H1 (cell line): ENCODE data around the gene TCP11. TPM values are rescaled to one million over a fixed set of nuclear protein-coding genes. Genes with fewer than 3 reads are reported as not detected.

Experiments
- CHD7 ChIP-seq: fragments of 300-600 bp; sonication (generic); IDR thresholded peaks from 2 replicates; pipeline ENCODE4 v1.7.1; 2012; ENCODE audit warnings: low read length, moderate library complexity, mild to moderate bottlenecking, inconsistent platforms; ENCODE audit not compliant: insufficient replicate concordance
- E2F6 ChIP-seq: IDR thresholded peaks from 2 replicates; pipeline ENCODE4 v1.6.1; 2012; ENCODE audit warnings: inconsistent platforms
- GABPA ChIP-seq: IDR thresholded peaks from 2 replicates; pipeline ENCODE4 v1.6.1; 2011; ENCODE audit warnings: mild to moderate bottlenecking, low read length, moderate library complexity, borderline replicate concordance; ENCODE audit not compliant: insufficient read depth
- POU5F1 ChIP-seq: IDR thresholded peaks from 2 replicates; pipeline ENCODE4 v1.6.1; 2011; ENCODE audit warnings: low read depth, mild to moderate bottlenecking, low read length, moderate library complexity
- RBBP5 ChIP-seq: IDR thresholded peaks from 2 replicates; pipeline ENCODE4 v1.7.1; 2012; ENCODE audit warnings: low read depth, mild to moderate bottlenecking, inconsistent platforms, low read length, moderate library complexity, borderline replicate concordance
- polyA plus RNA-seq, 7 experiments: library from polyadenylated mRNA; depleted of rRNA in 3 of 7; stranded (reverse) in 5 of 7; unstranded in 2 of 7; fragments of >200 nt in 5 of 7; fragments of 200-250 nt in 2 of 7; gene quantifications; 1 replicate in 5 of 7; 2 replicates in 1 of 7; 4 replicates in 1 of 7; pipeline versions ENCODE4 v1.2.1 to v1.2.3, GENCODE V29; 2011 to 2013; ENCODE audit warnings: missing spikeins in 2 of 7, mixed read lengths in 2 of 7
- total RNA-seq: library from RNA; stranded (reverse); fragmentation: NEBNext Ultra II Directional; extraction: Animal tissue kit (Norgen Biotek cat#: 25700); gene quantifications from 2 replicates; pipeline ENCODE4 v1.2.1, GENCODE V29; 2021
- TF ChIP-seq, protein P1 (sequence below), 3 experiments: IDR thresholded peaks; 1 replicate in 2 of 3; 2 replicates in 1 of 3; pipeline versions ENCODE4 v1.5.1 to v1.6.1; 2011; ENCODE audit warnings: low read length in 3 of 3, mild to moderate bottlenecking in 3 of 3, inconsistent platforms in 2 of 3, low read depth in 1 of 3, moderate library complexity in 1 of 3; ENCODE audit not compliant: insufficient read depth in 1 of 3; ENCODE audit errors: control extremely low read depth in 1 of 3

Gene TCP11
- total and polyA plus RNA-seq, 2 of the 8 experiments (the other 6 are each of a cell fraction or from before 2014, with no cell fraction given): 0.11 TPM; not detected in 1

DNA sequence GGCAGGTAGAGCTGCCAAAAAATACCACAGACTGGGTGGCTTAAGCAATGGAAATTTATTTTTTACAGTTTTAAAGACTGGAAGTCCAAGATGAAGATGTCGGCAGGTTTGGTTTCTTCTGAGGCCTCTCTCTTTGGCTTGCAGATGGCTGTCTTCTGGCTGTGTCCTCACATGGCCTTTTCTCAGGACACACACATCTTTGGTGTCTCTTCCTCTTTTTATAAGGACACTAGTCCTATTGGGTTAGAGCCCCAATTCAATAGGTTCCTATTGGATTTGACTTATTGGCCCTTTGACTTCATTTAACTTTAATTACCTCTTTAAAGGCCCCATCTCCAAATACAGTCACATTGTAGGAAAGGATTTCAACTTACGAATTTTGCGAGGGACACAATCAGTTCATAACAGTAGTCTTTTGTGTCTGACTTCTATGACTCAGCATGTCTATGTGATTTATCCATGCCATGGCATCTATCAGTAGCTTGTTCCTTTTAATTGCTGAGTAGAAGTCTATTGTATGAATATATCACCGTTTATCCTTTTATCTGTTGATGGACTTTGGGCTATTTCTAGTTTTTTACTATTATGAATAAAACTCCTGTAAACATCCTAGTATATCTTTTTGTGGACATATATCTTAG, 11.0 kb upstream of the TCP11 start (continued):
- TF ChIP-seq CHD7 (no peak), RBBP5 (no peak), GABPA (no peak), POU5F1 (no peak), E2F6 (no peak)
- TF ChIP-seq, protein P1, sequence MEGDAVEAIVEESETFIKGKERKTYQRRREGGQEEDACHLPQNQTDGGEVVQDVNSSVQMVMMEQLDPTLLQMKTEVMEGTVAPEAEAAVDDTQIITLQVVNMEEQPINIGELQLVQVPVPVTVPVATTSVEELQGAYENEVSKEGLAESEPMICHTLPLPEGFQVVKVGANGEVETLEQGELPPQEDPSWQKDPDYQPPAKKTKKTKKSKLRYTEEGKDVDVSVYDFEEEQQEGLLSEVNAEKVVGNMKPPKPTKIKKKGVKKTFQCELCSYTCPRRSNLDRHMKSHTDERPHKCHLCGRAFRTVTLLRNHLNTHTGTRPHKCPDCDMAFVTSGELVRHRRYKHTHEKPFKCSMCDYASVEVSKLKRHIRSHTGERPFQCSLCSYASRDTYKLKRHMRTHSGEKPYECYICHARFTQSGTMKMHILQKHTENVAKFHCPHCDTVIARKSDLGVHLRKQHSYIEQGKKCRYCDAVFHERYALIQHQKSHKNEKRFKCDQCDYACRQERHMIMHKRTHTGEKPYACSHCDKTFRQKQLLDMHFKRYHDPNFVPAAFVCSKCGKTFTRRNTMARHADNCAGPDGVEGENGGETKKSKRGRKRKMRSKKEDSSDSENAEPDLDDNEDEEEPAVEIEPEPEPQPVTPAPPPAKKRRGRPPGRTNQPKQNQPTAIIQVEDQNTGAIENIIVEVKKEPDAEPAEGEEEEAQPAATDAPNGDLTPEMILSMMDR (IDR thresholded peaks at IDR 0.05; ENCODE audit: control extremely low read depth in 1 of 3, insufficient read depth in 1 of 3, low read depth in 1 of 3, low read length in 3 of 3): no peak
